Caco-2 (cell line): ENCODE results near the gene ZNF593OS. TPM values are rescaled to one million over a fixed set of nuclear protein-coding genes. Genes with fewer than 3 reads are reported as not detected.

Experiments used
- BruUV-seq: library from RNA; stranded (reverse); fragments of 400-500 nt; replicated peaks from 2 replicates; lab custom pipeline; 2021; lab: Mats Ljungman, UMichigan
- CTCF ChIA-PET: fragments of 300-600 bp; sonication (Branson Sonifier 250); formaldehyde crosslinking; loops from one replicate; lab custom pipeline; 2022; ENCODE audit warnings: antibody characterized with exemption; lab: Charles Lee
- POLR2A ChIA-PET: fragments of 300-600 bp; sonication (Branson Sonifier 250); formaldehyde crosslinking; loops from one replicate; lab custom pipeline; 2022; ENCODE audit warnings: antibody characterized with exemption; lab: Charles Lee
- DNase-seq, 2 experiments: peaks; one replicate each; pipeline versions ENCODE4 v3.0.0 to v3.0.0-alpha.2; 2020 to 2022
- H3K27me3 ChIP-seq: replicated peaks from 2 replicates; pipeline ENCODE4 v1.6.0; 2011; ENCODE audit warnings: low read length; ENCODE audit not compliant: control insufficient read depth, insufficient read depth
- H3K36me3 ChIP-seq: 2 replicates; pipeline ENCODE4 v1.5.1; 2011; ENCODE audit warnings: low read length; ENCODE audit not compliant: control insufficient read depth, insufficient read depth
- H3K4me1 ChIP-seq: fragments of 250-450 bp; sonication (Bioruptor Pico); 2 replicates; pipeline ENCODE4 v1.5.1; 2020; ENCODE audit warnings: mild to moderate bottlenecking
- H3K4me3 ChIP-seq: 2 replicates; pipeline ENCODE4 v1.5.1; 2011; ENCODE audit warnings: low read depth, mild to moderate bottlenecking, control low read depth, low read length
- H3K9me3 ChIP-seq: fragments of 250-450 bp; sonication (Bioruptor Pico); 2 replicates; pipeline ENCODE4 v1.5.1; 2020; ENCODE audit warnings: mild to moderate bottlenecking, moderate library complexity
- H3K27ac Mint-ChIP-seq: one replicate; pipeline ENCODE4 v1.8.0; 2022; ENCODE audit warnings: mixed read lengths; ENCODE audit not compliant: unreplicated experiment
- H3K27me3 Mint-ChIP-seq: one replicate; pipeline ENCODE4 v1.8.0; 2022; ENCODE audit warnings: mixed read lengths; ENCODE audit not compliant: insufficient read depth, unreplicated experiment
- H3K36me3 Mint-ChIP-seq: one replicate; pipeline ENCODE4 v1.8.0; 2022; ENCODE audit warnings: mild to moderate bottlenecking, mixed read lengths; ENCODE audit not compliant: insufficient read depth, unreplicated experiment
- H3K4me1 Mint-ChIP-seq: one replicate; pipeline ENCODE4 v1.8.0; 2022; ENCODE audit warnings: low read depth, mixed read lengths; ENCODE audit not compliant: unreplicated experiment
- H3K4me3 Mint-ChIP-seq: one replicate; pipeline ENCODE4 v1.8.0; 2022; ENCODE audit warnings: mild to moderate bottlenecking, moderate library complexity, mixed read lengths; ENCODE audit not compliant: unreplicated experiment
- H3K9me3 Mint-ChIP-seq: one replicate; pipeline ENCODE4 v1.8.0; 2022; ENCODE audit warnings: mixed read lengths; ENCODE audit not compliant: unreplicated experiment
- CTCF ChIP-seq, 2 experiments: fragments of 200-600 bp in 1 of 2; IDR thresholded peaks; 1 replicate in 1 of 2; 2 replicates in 1 of 2; pipeline versions ENCODE4 v1.5.1 to v1.8.0; 2011 to 2022; ENCODE audit warnings: antibody characterized with exemption in 1 of 2, control low read depth in 1 of 2, inconsistent platforms in 1 of 2, low read depth in 1 of 2, low read length in 1 of 2, mild to moderate bottlenecking in 1 of 2, moderate library complexity in 1 of 2; ENCODE audit not compliant: insufficient read depth in 1 of 2, severe bottlenecking in 1 of 2, unreplicated experiment in 1 of 2
- intact Hi-C: fragments of 100-400 bp; cut with micrococcal nuclease; formaldehyde crosslinking; loops from one replicate; pipeline ENCODE4 v1.10.0; 2022; ENCODE audit not compliant: unreplicated experiment
- total RNA-seq: library from RNA; stranded (reverse); gene quantifications from 2 replicates; pipeline ENCODE4 v1.2.3, GENCODE V29; 2022

Gene ZNF593OS
- total RNA-seq, 1 experiment from 2014 or later = 0.45 TPM

- Mint-ChIP-seq H3K27ac (no peak overlapping the region), H3K27me3 (no peaks in the 10 kb centered on the region), H3K4me3 (no peak overlapping the region), H3K4me1 (no peaks in the 10 kb centered on the region), H3K9me3 (no peaks in the 10 kb centered on the region), H3K36me3 (peaks cover 9% of the 10 kb centered on the region)
- BruUV-seq = no TSS peak
- Histone ChIP-seq H3K9me3 (no peaks in the 10 kb centered on the region), H3K4me1 (peaks cover 9% of the 10 kb centered on the region; the same call in 1 of the 2 replicates), H3K36me3 (no peaks in the 10 kb centered on the region), H3K4me3 (no peak overlapping the region), H3K27me3 (no peaks in the 10 kb centered on the region)
- ChIA-PET POLR2A (no interaction called here), CTCF (interaction anchor here (0.7 kb wide), 1 partner anchor 10 kb away, joined by 3 read pairs; the partner anchor contains the start of gene PDIK1L)
- TF ChIP-seq CTCF (IDR thresholded peaks at IDR 0.05; ENCODE audit: insufficient read depth in 1 of 2, low read depth in 1 of 2, low read length in 1 of 2, severe bottlenecking in 1 of 2, unreplicated experiment in 1 of 2) = no peak
- DNase-seq = no peak
- intact Hi-C loops = no loop called here
Observed at GRCh38 chr1:26121854-26122773, 49.5 kb downstream of the ZNF593OS start.

GRCh38 chr1:26119892-26120608 is 51.6 kb downstream of the ZNF593OS start:
- H3K4me3 ChIP-seq = no peak overlapping the region
- no TSS peak for BruUV-seq
- peaks cover 5% of the 10 kb centered on the region; the same call in 1 of the 2 replicates for H3K4me1 ChIP-seq
- no peak overlapping the region for H3K27ac Mint-ChIP-seq
- H3K36me3 Mint-ChIP-seq = peaks cover 9% of the 10 kb centered on the region
- no peaks in the 10 kb centered on the region for H3K4me1 Mint-ChIP-seq
- no peaks in the 10 kb centered on the region for H3K9me3 ChIP-seq
- H3K27me3 ChIP-seq = no peaks in the 10 kb centered on the region
- H3K4me3 Mint-ChIP-seq = no peak overlapping the region
- H3K36me3 ChIP-seq = no peaks in the 10 kb centered on the region
- no peak for TF ChIP-seq CTCF (IDR thresholded peaks at IDR 0.05; ENCODE audit: insufficient read depth in 1 of 2, low read depth in 1 of 2, low read length in 1 of 2, severe bottlenecking in 1 of 2, unreplicated experiment in 1 of 2)
- intact Hi-C loops = no loop called here
- H3K9me3 Mint-ChIP-seq = no peaks in the 10 kb centered on the region
- CTCF ChIA-PET = no interaction called here
- H3K27me3 Mint-ChIP-seq = no peaks in the 10 kb centered on the region
- POLR2A ChIA-PET = no interaction called here
- DNase-seq = no peak

Other genes starting within 250 kb of the ZNF593OS start
- 8.0 and 11.1 TPM in 2 replicates for gene PAFAH2, start 173.8 kb downstream of the ZNF593OS start, total RNA-seq
- 0.09 and 0.34 TPM in 2 replicates for gene EXTL1, start 150.1 kb downstream of the ZNF593OS start, total RNA-seq
- gene SLC30A2, start 125.7 kb downstream of the ZNF593OS start, total RNA-seq = 1.1 and 3.0 TPM in 2 replicates
- gene TRIM63, start 104.2 kb downstream of the ZNF593OS start, total RNA-seq = not detected in 2 replicates
- 5.5 and 6.0 TPM in 2 replicates for gene PDIK1L, start 60.0 kb downstream of the ZNF593OS start, total RNA-seq
- 0.12 and 0.16 TPM in 2 replicates for gene FAM110D, start 12.8 kb downstream of the ZNF593OS start, total RNA-seq
- not detected in 2 replicates for gene C1orf232, start 2.9 kb downstream of the ZNF593OS start, total RNA-seq
- gene ZNF593, start 1.9 kb downstream of the ZNF593OS start, total RNA-seq = 50.0 and 50.8 TPM in 2 replicates
- 15.6 and 16.1 TPM in 2 replicates for gene CNKSR1, start 5.7 kb upstream of the ZNF593OS start, total RNA-seq
- 0.20 TPM in 1 of 2 replicates, not detected in the other for gene CATSPER4, start 18.8 kb upstream of the ZNF593OS start, total RNA-seq
- gene CEP85, start 62.4 kb upstream of the ZNF593OS start, total RNA-seq = 19.7 and 22.4 TPM in 2 replicates
- gene SH3BGRL3, start 108.3 kb upstream of the ZNF593OS start, total RNA-seq = 73.4 and 74.3 TPM in 2 replicates
- gene UBXN11, start 134.8 kb upstream of the ZNF593OS start, total RNA-seq = 12.5 TPM in 2 replicates
- gene CD52, start 146.1 kb upstream of the ZNF593OS start, total RNA-seq = not detected in 2 replicates
- gene CRYBG2, start 182.3 kb upstream of the ZNF593OS start, total RNA-seq = 63.3 and 66.1 TPM in 2 replicates
- gene ZNF683, start 200.9 kb upstream of the ZNF593OS start, total RNA-seq = not detected in 2 replicates
- gene LIN28A, start 239.0 kb upstream of the ZNF593OS start, total RNA-seq = 5.7 TPM in 2 replicates